HG03139 (cell line): ENCODE results near the gene KCNT2.

Experiments used
- ATAC-seq: cut with Tn5 transposase; IDR thresholded peaks from one replicate; pipeline ENCODE4 v1.9.1; 2021; ENCODE audit not compliant: unreplicated experiment

The KCNT2 gene

GRCh38 chr1:196451103-196451502 lies 157.1 kb downstream of the KCNT2 start:
- no peak for ATAC-seq

- no peak for ATAC-seq
These were observed 157.8 kb downstream of the KCNT2 start for GRCh38 chr1:196450143-196451095.

GRCh38 chr1:196449460-196449859 lies 158.8 kb downstream of the KCNT2 start:
- ATAC-seq, result no peak

- no peak for ATAC-seq
These were observed 162.5 kb downstream of the KCNT2 start for GRCh38 chr1:196445775-196446174.

GRCh38 chr1:196444634-196445033 lies 163.6 kb downstream of the KCNT2 start:
- no peak for ATAC-seq

GRCh38 chr1:196442366-196442765 lies 165.9 kb downstream of the KCNT2 start:
- ATAC-seq, result no peak

GRCh38 chr1:196440711-196441110 lies 167.5 kb downstream of the KCNT2 start:
- no peak for ATAC-seq

GRCh38 chr1:196438329-196438728 lies 169.9 kb downstream of the KCNT2 start:
- no peak for ATAC-seq

- no peak for ATAC-seq
These were observed 170.6 kb downstream of the KCNT2 start for GRCh38 chr1:196437671-196438070.

GRCh38 chr1:196433000-196433399 lies 175.2 kb downstream of the KCNT2 start:
- no peak for ATAC-seq

GRCh38 chr1:196427976-196428734 lies 180.1 kb downstream of the KCNT2 start:
- no peak for ATAC-seq

GRCh38 chr1:196425513-196425912 lies 182.7 kb downstream of the KCNT2 start:
- no peak for ATAC-seq

- no peak for ATAC-seq
These were observed 184.6 kb downstream of the KCNT2 start for GRCh38 chr1:196423612-196424011.

GRCh38 chr1:196418772-196419171 lies 189.5 kb downstream of the KCNT2 start:
- ATAC-seq, result no peak

- ATAC-seq, result no peak
These were observed 192.3 kb downstream of the KCNT2 start for GRCh38 chr1:196415978-196416377.

GRCh38 chr1:196412326-196412725 lies 195.9 kb downstream of the KCNT2 start:
- ATAC-seq, result no peak

- ATAC-seq, result no peak
These were observed 197.5 kb downstream of the KCNT2 start for GRCh38 chr1:196410768-196411167.

GRCh38 chr1:196409586-196409985 lies 198.7 kb downstream of the KCNT2 start:
- no peak for ATAC-seq

GRCh38 chr1:196407358-196408051 lies 200.7 kb downstream of the KCNT2 start:
- ATAC-seq, result no peak

- no peak for ATAC-seq
These were observed 202.4 kb downstream of the KCNT2 start for GRCh38 chr1:196405839-196406238.
